ACC112 (cell line): Measurements from ENCODE around the gene VAMP8.

Source experiments
- H2AFZ ChIP-seq: fragments of 200-600 bp; sonication (generic); one replicate; pipeline ENCODE4 v1.6.0; 2017; ENCODE audit warnings: antibody characterized with exemption, low read length; ENCODE audit not compliant: unreplicated experiment
- H3K27ac ChIP-seq: fragments of 200-600 bp; sonication (generic); 2 replicates; pipeline ENCODE4 v1.5.1; 2014; ENCODE audit warnings: low read depth, mild to moderate bottlenecking, antibody characterized with exemption, low read length, moderate library complexity
- H3K27me3 ChIP-seq: fragments of 200-600 bp; sonication (generic); 2 replicates; pipeline ENCODE4 v1.6.1; 2014; ENCODE audit warnings: mild to moderate bottlenecking, antibody characterized with exemption, low read length, moderate library complexity, mixed read lengths; ENCODE audit not compliant: insufficient read depth
- H3K36me3 ChIP-seq: fragments of 200-600 bp; sonication (generic); 2 replicates; pipeline ENCODE4 v1.6.1; 2016; ENCODE audit warnings: mild to moderate bottlenecking, antibody characterized with exemption, low read length, moderate library complexity, mixed read lengths; ENCODE audit not compliant: insufficient read depth
- H3K4me1 ChIP-seq: fragments of 200-600 bp; sonication (generic); one replicate; pipeline ENCODE4 v1.6.1; 2016; ENCODE audit warnings: low read length, mixed read lengths; ENCODE audit not compliant: insufficient read depth, unreplicated experiment, control insufficient read depth
- H3K4me3 ChIP-seq: fragments of 200-600 bp; sonication (generic); 2 replicates; pipeline ENCODE4 v1.5.1; 2014; ENCODE audit warnings: mild to moderate bottlenecking, low read depth, low read length
- H3K79me2 ChIP-seq: fragments of 200-600 bp; sonication (generic); one replicate; pipeline ENCODE4 v1.6.0; 2016; ENCODE audit warnings: low read length; ENCODE audit not compliant: control insufficient read depth, unreplicated experiment, insufficient read depth

The VAMP8 gene

DNA sequence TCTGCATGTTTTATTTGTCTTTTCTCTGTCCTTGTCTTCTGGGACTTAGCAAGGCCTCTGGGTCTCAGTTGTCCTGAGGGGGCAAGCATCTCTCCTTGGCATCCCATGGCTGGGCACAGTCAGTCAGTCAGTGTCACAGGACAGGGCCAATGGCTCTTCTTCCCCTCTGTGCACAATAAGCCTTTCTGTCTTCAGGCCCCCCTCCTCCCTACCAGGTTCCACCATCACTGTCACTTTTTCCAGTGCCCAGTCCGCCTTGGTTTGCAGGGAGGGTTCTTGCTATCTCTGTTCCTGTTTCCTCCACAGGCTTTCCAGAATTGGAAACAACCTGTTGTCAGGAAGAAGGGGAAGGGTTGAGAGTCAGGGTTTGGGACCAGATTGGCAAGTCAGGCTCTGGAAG is 5.1 kb downstream of the VAMP8 start:
- Histone ChIP-seq H3K4me1 (peaks cover 23% of the 10 kb centered on the region), H3K27me3 (no peaks in the 10 kb centered on the region), H3K27ac (no peak overlapping the region), H3K4me3 (no peak overlapping the region), H2AFZ (no peak overlapping the region), H3K36me3 (no peaks in the 10 kb centered on the region), H3K79me2 (peaks cover 3% of the 10 kb centered on the region)

- Histone ChIP-seq H3K4me3 (peak overlapping the region; percentile 94), H2AFZ (peak overlapping the region; percentile 61), H3K27ac (peak overlapping the region; percentile 64), H3K36me3 (no peaks in the 10 kb centered on the region), H3K27me3 (no peaks in the 10 kb centered on the region), H3K4me1 (peaks cover 30% of the 10 kb centered on the region), H3K79me2 (peaks cover 8% of the 10 kb centered on the region)
Measured at GRCh38 chr2:85583667-85584353, 6.4 kb downstream of the VAMP8 start.

GRCh38 chr2:85584354-85584856 is 7.0 kb downstream of the VAMP8 start, which contains the start of gene VAMP5:
TSS of gene VAMP5 (plus strand) at chr2:85584431. CDS start at chr2:85584491, 60 bp downstream.
- Histone ChIP-seq H3K36me3 (no peaks in the 10 kb centered on the region), H3K27ac (peak within 1 kb of the TSS; percentile 64), H3K4me3 (peak within 1 kb of the TSS; percentile 94)

GRCh38 chr2:85584857-85585780 is 7.7 kb downstream of the VAMP8 start:
- H3K27ac ChIP-seq, result peak overlapping the region; percentile 64

More at GRCh38 chr2:85584354-85584856, 7.0 kb downstream of the VAMP8 start, which contains the start of gene VAMP5:
- Histone ChIP-seq H3K27me3 (no peaks in the 10 kb centered on the region), H3K4me1 (peaks cover 33% of the 10 kb centered on the region), H3K79me2 (peaks cover 8% of the 10 kb centered on the region), H2AFZ (peak within 1 kb of the TSS; percentile 84)

DNA sequence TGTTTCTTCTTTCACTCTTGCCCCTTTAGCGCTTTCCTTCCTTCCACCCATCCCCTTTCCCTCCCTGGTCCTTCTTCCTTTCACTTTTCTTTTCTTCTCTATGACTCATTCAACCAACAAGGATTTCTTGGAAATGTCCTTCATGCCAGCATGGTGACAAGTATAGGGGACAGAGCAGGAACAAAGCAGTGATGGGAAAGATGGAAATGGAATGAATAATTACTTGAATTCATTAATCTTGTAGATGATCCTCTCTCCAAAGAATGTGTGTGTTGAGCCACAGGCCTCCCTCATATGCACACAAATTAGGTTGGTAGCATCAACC is 8.4 kb downstream of the VAMP8 start:
- Histone ChIP-seq H3K4me1 (peaks cover 47% of the 10 kb centered on the region), H3K27me3 (no peaks in the 10 kb centered on the region), H3K4me3 (peak overlapping the region; percentile 94), H3K36me3 (no peaks in the 10 kb centered on the region), H2AFZ (no peak overlapping the region), H3K79me2 (peaks cover 8% of the 10 kb centered on the region), H3K27ac (peak overlapping the region; percentile 64)

More at GRCh38 chr2:85584857-85585780, 7.7 kb downstream of the VAMP8 start:
- H3K36me3 ChIP-seq, result no peaks in the 10 kb centered on the region
- H3K79me2 ChIP-seq, result peaks cover 8% of the 10 kb centered on the region
- H2AFZ ChIP-seq, result peak overlapping the region; percentile 84
- H3K4me3 ChIP-seq, result peak overlapping the region; percentile 94
- no peaks in the 10 kb centered on the region for H3K27me3 ChIP-seq
- peaks cover 40% of the 10 kb centered on the region for H3K4me1 ChIP-seq

DNA sequence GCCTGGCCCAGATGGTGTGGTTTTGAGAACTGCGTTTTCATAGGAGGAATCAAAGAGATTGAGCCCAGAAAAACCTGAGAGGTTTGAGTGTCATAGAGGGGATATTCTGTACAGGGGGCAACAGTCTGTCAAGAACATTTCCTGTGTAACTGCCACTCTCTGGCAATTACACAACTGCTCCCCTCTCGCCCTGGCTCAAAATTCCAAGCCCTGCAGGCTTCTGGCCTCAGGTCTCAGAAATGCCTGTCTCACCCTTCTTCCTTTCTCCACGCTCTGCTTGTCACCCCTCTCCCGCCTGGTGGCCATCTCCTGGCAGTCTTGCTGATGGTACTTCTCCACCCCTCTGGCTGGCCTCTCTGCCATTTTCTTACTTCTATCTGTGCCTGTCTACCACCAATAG is 10.8 kb downstream of the VAMP8 start:
- no peaks in the 10 kb centered on the region for H3K36me3 ChIP-seq
- H3K4me3 ChIP-seq, result no peak overlapping the region
- H2AFZ ChIP-seq, result no peak overlapping the region
- H3K27me3 ChIP-seq, result no peaks in the 10 kb centered on the region
- H3K27ac ChIP-seq, result no peak overlapping the region
- H3K79me2 ChIP-seq, result peaks cover 12% of the 10 kb centered on the region
- H3K4me1 ChIP-seq, result peaks cover 55% of the 10 kb centered on the region

DNA sequence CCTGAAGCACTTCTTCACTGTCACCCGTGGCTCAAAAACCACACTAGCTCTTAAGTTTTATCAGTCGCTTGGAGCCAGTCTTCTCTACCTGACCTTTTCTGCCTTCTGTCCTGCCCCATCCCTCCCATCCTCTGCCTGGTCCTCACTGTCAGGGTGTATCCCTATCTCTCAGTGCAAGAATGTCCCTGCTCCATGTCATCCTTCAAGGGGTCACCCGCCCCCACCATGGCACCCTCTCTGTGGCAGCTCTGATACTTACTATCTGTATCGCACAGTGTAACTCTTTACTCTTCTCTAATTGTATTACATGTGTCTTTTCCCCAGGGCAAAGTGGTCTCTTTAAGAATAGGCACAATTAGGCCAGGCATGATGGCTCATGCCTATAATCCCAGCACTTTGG is 11.3 kb downstream of the VAMP8 start:
- no peak overlapping the region for H3K27ac ChIP-seq
- H3K27me3 ChIP-seq, result no peaks in the 10 kb centered on the region
- H3K79me2 ChIP-seq, result peaks cover 12% of the 10 kb centered on the region
- H3K36me3 ChIP-seq, result no peaks in the 10 kb centered on the region
- H3K4me1 ChIP-seq, result peaks cover 53% of the 10 kb centered on the region
- H3K4me3 ChIP-seq, result no peak overlapping the region
- no peak overlapping the region for H2AFZ ChIP-seq

DNA sequence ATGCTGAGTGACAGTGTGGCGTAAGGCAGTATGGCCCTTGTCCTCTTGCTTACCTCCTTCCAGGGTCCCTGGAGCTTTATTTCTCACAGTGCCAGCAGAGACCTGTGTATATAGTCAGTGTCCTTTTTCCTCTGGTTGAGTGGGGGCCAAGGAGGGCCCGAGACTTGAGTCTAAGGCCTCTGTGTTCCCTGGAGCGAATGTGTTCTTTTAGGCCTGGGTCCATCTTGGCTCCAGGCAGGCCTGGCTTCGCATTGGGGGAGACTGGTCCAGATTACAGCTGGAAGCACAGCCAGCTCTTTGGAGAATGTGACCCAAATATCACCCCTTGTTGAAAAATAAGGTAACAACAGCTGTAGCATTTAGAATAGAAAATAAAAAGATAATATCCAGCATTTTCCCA is 11.8 kb downstream of the VAMP8 start:
- Histone ChIP-seq H3K4me1 (peaks cover 51% of the 10 kb centered on the region), H3K79me2 (peaks cover 9% of the 10 kb centered on the region), H2AFZ (no peak overlapping the region), H3K36me3 (no peaks in the 10 kb centered on the region), H3K4me3 (no peak overlapping the region), H3K27me3 (no peaks in the 10 kb centered on the region), H3K27ac (peak overlapping the region; percentile 86)

DNA sequence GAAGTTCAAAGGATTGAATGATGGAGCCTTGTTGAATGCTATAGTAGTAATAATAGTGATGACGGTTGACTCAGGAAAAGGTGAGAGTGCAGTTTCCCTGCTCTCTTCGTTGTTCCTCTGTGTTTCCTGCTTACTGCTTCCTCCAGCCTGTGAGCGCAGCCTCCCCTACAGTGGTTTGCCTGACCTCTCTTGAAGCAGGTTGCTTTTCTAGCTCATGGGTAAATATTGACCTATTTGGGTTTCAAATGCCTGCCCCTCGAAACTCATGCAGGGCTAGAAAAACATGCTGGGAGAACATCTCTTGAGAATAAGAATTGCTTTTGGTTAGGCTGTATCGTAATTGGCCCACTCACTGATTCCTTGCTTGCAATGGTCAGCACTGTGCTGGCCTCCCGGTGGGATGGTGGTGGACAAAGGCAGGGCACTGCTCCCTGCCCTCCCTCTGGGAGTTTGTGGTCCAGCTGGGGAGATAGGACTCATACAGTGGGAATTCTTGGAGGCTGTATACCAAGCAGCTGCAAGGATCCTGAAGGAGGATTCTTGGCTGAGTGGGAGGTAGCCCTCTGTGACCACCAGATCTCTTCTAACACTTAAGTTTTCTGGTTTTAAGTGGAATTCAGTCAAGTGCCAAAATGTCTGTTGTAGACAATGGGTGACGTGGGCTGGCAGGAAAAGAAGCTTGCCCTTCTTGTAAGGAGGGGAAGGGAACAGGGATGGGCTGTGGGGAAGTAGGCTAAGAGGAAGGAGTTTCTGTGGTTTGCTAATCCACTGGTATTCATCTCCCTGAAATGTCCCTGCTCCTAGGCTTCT is 12.8 kb downstream of the VAMP8 start:
- H3K27ac ChIP-seq, result peak overlapping the region; percentile 86
- H3K36me3 ChIP-seq, result no peaks in the 10 kb centered on the region
- peaks cover 16% of the 10 kb centered on the region for H3K79me2 ChIP-seq
- H3K4me3 ChIP-seq, result no peak overlapping the region
- no peak overlapping the region for H2AFZ ChIP-seq
- H3K4me1 ChIP-seq, result peaks cover 53% of the 10 kb centered on the region
- H3K27me3 ChIP-seq, result no peaks in the 10 kb centered on the region

- peak overlapping the region; percentile 86 for H3K27ac ChIP-seq
Measured at GRCh38 chr2:85590950-85591349, 13.6 kb downstream of the VAMP8 start.

More at GRCh38 chr2:85590950-85591349, 13.6 kb downstream of the VAMP8 start:
- Histone ChIP-seq H3K36me3 (no peaks in the 10 kb centered on the region), H3K4me1 (peaks cover 45% of the 10 kb centered on the region), H2AFZ (no peak overlapping the region), H3K27me3 (no peaks in the 10 kb centered on the region), H3K4me3 (no peak overlapping the region; the same call in 1 of the 2 replicates), H3K79me2 (peaks cover 20% of the 10 kb centered on the region)
